GM04503 (cell line): ENCODE measurements around the gene RSRP1.
"Not testable (repeated sequence)": the region's sequence is repeated elsewhere in the genome, so short reads cannot be mapped to it uniquely, and the experiment has no call there.

Experiments used
- DNase-seq: peaks from one replicate; pipeline ENCODE4 v3.0.0-alpha.2; 2012; ENCODE audit warnings: low read depth

Gene RSRP1

DNA sequence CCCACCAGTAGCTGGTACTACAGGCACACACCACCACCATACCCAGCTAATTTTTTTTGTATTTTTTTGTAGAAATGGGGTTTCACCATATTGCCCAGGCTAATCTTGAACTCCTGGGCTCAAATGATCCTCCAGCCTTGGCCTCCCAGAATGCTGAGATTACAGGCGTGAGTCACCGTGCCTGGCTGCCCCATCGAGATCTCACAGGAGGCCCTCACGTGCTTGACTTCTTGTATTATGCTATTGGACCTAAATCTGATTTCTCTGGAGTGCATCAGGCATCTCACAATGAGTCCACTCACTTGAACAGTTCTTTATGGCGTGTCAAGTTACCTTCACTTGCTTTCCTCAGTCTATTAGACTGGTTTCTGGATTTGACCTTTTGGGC is 9.3 kb upstream of the RSRP1 start:
- no peak for DNase-seq

DNA sequence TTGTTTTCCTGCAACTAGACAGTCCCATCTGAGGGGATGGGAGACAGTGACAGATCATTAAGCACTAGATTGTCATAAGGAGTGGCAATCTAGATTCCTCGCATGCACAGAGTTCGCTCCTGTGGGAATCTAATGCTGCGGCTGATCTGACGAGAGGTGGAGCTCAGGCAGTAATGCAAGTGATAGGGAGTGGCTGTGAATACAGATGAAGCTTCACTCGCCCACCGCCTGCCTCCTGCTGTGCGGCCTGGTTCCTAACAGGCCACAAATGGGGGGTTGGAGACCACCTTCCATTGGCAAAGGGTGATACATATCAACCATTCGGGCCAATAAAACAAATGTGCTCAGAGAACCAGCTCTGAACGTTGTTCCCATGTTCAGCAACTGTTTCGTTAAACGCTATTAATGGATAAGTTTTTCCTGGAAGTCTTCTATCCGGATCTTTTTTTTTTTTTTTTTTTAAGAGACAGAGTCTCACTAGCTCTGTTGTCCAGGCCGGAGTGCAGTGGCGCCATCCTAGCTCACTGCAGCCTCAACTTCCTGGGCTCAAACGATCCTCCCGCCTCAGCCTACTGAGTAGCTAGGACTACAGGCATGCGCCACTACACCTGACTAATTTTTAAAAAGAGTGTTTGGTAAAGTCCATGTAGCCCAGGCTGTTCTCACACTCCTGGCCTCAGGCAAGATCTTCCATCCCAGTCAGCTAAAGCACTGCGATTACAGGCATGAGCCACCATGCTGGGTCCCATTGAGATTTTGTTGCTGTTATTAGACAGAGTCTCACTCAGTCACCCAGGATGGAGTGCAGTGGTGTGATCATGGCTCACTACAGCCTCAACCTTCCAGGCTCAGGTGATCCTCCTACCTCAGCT is 8.7 kb upstream of the RSRP1 start:
- no peak for DNase-seq

- peak; percentile 92 for DNase-seq
Observed at GRCh38 chr1:25253911-25254310, 6.7 kb upstream of the RSRP1 start.

- DNase-seq, result no peak
Observed at GRCh38 chr1:25247829-25248754, 838 bp upstream of the RSRP1 start.

DNA sequence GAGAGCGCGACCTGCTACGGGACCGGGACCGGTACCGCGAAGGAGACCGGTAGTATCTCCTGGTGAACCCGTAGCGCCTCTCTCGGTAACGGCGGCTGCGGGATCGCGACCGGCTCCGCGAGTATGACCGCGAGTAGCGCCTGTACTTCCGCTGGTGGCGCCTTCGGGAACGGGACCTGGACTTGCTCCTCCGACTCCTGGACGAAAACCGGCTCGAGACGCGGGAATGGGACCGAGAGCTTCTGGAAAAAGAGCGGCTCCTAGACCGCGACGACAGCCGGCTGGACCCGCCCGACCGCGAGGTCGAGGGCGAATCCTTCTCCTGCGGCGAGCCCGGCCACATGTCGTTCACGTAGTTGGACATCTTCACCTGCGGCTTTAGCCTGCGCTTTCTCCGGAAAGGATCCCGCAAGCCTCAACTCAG is 642 bp downstream of the RSRP1 start:
- DNase-seq, result no peak

GRCh38 chr1:25245809-25246599 is 1.2 kb downstream of the RSRP1 start:
- DNase-seq, result no peak

DNA sequence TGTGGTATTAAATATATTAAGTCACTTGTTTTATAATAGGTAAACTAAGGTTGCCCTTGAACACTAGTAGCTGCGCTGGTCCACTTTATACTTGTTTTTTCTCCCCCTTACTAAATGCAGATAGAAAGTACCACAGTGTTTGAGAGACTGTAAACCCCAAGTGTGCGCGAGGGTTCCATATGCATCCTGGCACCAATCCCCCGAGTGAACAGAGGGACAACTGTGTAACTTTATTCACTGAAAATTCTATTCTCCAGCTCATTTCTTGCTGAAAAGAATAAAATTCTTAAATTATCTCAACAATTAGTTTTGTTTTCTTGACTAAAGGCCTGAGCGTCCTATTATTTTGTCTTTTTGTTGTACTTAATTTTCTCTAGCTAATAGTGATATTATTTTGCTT is 1.9 kb downstream of the RSRP1 start:
- DNase-seq, result no peak

GRCh38 chr1:25243907-25244306 is 3.3 kb downstream of the RSRP1 start:
- no peak for DNase-seq

- DNase-seq, result peak; percentile 57
Observed at GRCh38 chr1:25239681-25240541, 7.3 kb downstream of the RSRP1 start.

- no peak for DNase-seq
Observed at GRCh38 chr1:25238046-25238445, 9.2 kb downstream of the RSRP1 start.

- DNase-seq, result not testable (repeated sequence)
Observed at GRCh38 chr1:25236261-25236660, 11.0 kb downstream of the RSRP1 start.

DNA sequence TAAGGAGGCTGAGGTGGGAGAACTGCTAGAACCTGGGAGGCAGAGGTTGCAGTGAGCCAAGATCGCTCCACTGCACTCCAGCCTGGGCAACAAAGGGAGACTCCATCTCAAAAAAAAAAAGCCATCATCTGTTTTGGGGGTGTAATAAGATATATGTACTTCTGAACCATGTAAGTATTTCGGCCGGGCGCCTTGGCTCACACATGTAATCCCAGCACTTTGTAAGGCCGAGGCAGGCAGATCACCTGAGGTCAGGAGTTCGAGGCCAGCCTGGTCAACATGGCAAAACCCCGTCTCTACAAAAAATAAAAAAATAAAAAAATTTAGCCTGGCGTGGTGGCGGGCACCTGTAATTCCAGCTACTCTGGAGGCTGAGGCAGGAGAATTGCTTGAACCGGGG is 11.8 kb downstream of the RSRP1 start:
- not testable (repeated sequence) for DNase-seq

- peak; percentile 69 for DNase-seq
Observed at GRCh38 chr1:25232866-25233784, 14.1 kb downstream of the RSRP1 start.

- peak; percentile 70 for DNase-seq
Observed at GRCh38 chr1:25232027-25232865, 15.0 kb downstream of the RSRP1 start, which contains the start of gene SYF2. TSS of gene SYF2 (minus strand) at chr1:25232502. CDS start at chr1:25232467, 35 bp downstream.

GRCh38 chr1:25223471-25223870 is 23.8 kb downstream of the RSRP1 start:
- no peak for DNase-seq

DNA sequence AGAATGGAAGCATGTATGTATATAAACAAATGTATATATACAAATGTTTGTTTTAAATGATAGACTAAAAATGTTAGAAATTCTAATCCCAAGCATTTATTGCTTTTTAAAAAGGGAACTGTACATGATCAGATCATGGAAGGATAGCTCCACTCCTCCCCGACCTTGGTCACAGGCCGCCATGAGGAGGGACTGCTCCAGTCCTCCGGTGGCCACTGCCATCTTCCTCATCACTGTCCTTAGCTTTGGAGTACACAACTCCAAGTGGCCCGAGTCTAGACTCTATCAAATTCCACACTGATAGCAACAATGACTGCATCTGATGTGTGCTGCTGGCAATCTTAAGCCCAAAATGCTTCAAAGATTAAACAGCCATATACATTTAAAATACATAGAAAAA is 24.6 kb downstream of the RSRP1 start:
- no peak for DNase-seq

- DNase-seq, result no peak
Observed at GRCh38 chr1:25220666-25221065, 26.6 kb downstream of the RSRP1 start.

DNA sequence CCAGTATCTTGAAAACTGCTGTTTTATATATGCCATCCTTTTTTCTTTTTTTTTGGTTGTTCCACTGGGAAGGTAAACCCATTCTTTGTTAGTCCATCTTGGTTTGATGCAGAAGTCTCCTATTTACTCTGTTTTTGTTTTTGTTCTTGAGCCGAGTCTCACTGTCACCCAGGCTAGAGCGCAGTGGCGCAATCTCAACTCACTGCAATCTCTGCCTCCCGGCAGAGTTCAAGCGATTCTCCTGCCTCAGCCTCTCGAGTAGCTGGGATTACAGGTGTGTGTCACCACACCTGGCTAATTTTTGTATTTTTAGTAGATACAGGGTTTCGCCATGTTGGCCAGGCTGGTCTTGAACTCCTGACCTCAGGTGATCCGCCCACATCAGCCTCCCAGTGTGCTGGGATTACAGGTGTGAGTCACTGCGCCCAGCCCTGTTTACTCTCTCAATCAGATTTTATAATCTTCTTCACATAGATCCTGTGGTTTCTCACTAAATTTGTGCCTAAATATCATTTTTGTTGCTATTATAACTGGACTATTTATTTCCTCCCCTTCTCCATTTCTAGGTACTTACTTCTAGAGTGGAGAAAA is 27.5 kb downstream of the RSRP1 start:
- no peak for DNase-seq
